ENCODE results near the gene PPFIBP1. TPM values are rescaled to one million over a fixed set of nuclear protein-coding genes. Genes with fewer than 3 reads are reported as not detected.
A peak's percentile ranks its signal among the peaks of the same experiment; 100 is the strongest.
"Not testable (repeated sequence)": the region's sequence is repeated elsewhere in the genome, so short reads cannot be mapped to it uniquely, and the experiment has no call there.

Gene PPFIBP1
- total RNA-seq, 1 experiment from 2014 or later = 105 TPM

- DNase-seq (ENCODE audit: low read depth) = peak; percentile 66
Measured at GRCh38 chr12:27652174-27652763, 128.3 kb downstream of the PPFIBP1 start.

GRCh38 chr12:27653661-27654060, 129.7 kb downstream of the PPFIBP1 start:
- no peak for DNase-seq (ENCODE audit: low read depth)

GRCh38 chr12:27655476-27655875, 131.5 kb downstream of the PPFIBP1 start:
- DNase-seq (ENCODE audit: low read depth) = not testable (repeated sequence)

- DNase-seq (ENCODE audit: low read depth) = no peak
Measured at GRCh38 chr12:27657296-27657695, 133.3 kb downstream of the PPFIBP1 start.

- DNase-seq (ENCODE audit: low read depth) = no peak
Measured at GRCh38 chr12:27665704-27666103, 141.7 kb downstream of the PPFIBP1 start.

GRCh38 chr12:27666510-27666909, 142.5 kb downstream of the PPFIBP1 start:
- no peak for DNase-seq (ENCODE audit: low read depth)

- peak; percentile 56 for DNase-seq (ENCODE audit: low read depth)
Measured at GRCh38 chr12:27667540-27667939, 143.5 kb downstream of the PPFIBP1 start.

- no peak for DNase-seq (ENCODE audit: low read depth)
Measured at GRCh38 chr12:27672051-27672450, 148.0 kb downstream of the PPFIBP1 start.

- DNase-seq (ENCODE audit: low read depth) = no peak
Measured at GRCh38 chr12:27672643-27673042, 148.6 kb downstream of the PPFIBP1 start.

- DNase-seq (ENCODE audit: low read depth) = no peak
Measured at GRCh38 chr12:27673101-27673718, 149.2 kb downstream of the PPFIBP1 start.

- DNase-seq (ENCODE audit: low read depth) = no peak
Measured at GRCh38 chr12:27674989-27675388, 151.0 kb downstream of the PPFIBP1 start.

- no peak for DNase-seq (ENCODE audit: low read depth)
Measured at GRCh38 chr12:27680619-27681018, 156.6 kb downstream of the PPFIBP1 start.

GRCh38 chr12:27682534-27682933, 158.5 kb downstream of the PPFIBP1 start:
- peak; percentile 36 for DNase-seq (ENCODE audit: low read depth)

- no peak for DNase-seq (ENCODE audit: low read depth)
Measured at GRCh38 chr12:27685274-27685673, 161.3 kb downstream of the PPFIBP1 start.

GRCh38 chr12:27686147-27686546, 162.1 kb downstream of the PPFIBP1 start:
- DNase-seq (ENCODE audit: low read depth) = no peak

GRCh38 chr12:27688671-27689070, 164.7 kb downstream of the PPFIBP1 start:
- no peak for DNase-seq (ENCODE audit: low read depth)

GRCh38 chr12:27689558-27690180, 165.7 kb downstream of the PPFIBP1 start:
- no peak for DNase-seq (ENCODE audit: low read depth)

- DNase-seq (ENCODE audit: low read depth) = no peak
Measured at GRCh38 chr12:27693403-27693802, 169.4 kb downstream of the PPFIBP1 start.

GRCh38 chr12:27695556-27696292, 171.7 kb downstream of the PPFIBP1 start:
- no peak for DNase-seq (ENCODE audit: low read depth)

GRCh38 chr12:27696293-27696652, 172.3 kb downstream of the PPFIBP1 start, which contains the start of gene REP15:
REP15 (plus strand) TSS chr12:27696447; CDS start chr12:27696563, 116 bp downstream.
- no peak for DNase-seq (ENCODE audit: low read depth)

GRCh38 chr12:27696864-27697564, 173.0 kb downstream of the PPFIBP1 start:
- DNase-seq (ENCODE audit: low read depth) = no peak
